Right renal cortex interstitium (tissue), 3 donors: Measurements from ENCODE around the gene ZDHHC5. TPM values are rescaled to one million over a fixed set of nuclear protein-coding genes. Genes with fewer than 3 reads are reported as not detected.
"Not testable (repeated sequence)": the region's sequence is repeated elsewhere in the genome, so short reads cannot be mapped to it uniquely, and the experiment has no call there.

Source experiments
- DNase-seq, 3 donors: peaks; one replicate each; pipeline ENCODE4 v3.0.0-alpha.2; 2013; ENCODE audit warnings: low read depth in 3 of 3, low spot score in 2 of 3
- polyA plus RNA-seq, 3 donors: library from polyadenylated mRNA; unstranded; fragments of 120-200 nt; gene quantifications; one replicate each; pipeline ENCODE4 v1.2.1, GENCODE V29; 2013; ENCODE audit not compliant: insufficient read length in 3 of 3

The ZDHHC5 gene
- polyA plus RNA-seq, 3 donors = 52.3 to 56.7 (median 52.8) TPM

DNA sequence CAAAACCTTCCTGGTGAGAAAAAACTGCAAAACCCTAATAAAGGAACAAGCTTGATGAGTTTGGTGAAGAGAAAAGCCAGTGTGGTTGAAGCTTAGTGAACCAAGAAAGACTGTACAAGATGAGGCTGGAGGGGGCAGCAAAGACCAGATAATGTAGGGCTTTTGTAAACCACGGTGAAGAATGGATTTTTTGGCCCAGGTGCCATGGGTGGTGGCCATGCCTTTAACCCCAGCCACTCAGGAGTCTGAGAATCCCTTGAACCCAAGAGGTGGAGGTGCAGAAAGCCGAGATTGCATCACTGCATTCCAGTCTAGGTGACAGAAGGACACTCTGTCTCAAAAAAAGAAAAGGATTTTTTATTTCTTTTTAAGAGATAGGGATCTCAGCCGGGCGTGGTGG is 5.0 kb upstream of the ZDHHC5 start:
- no peak for DNase-seq

DNA sequence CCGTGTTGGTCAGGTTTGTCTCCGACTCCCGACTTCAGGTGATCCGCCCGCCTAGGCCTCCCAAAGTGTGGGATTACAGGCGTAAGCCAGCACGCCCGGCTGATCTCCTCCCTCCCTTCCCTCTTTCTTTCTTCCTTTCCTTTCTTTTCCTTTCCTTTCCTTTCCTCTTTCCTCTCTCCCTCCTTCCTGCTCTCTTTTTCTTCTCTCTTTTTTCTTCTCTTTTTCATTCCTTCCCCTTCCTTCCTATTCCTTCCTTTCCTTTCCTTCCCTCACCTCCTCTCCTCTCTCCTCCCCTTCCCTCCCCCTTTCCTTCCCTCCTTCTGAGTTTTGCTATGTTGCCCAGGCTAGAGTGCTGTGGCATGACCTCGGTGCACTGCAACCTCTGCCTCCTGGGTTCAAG is 3.9 kb upstream of the ZDHHC5 start:
- DNase-seq = no peak

DNA sequence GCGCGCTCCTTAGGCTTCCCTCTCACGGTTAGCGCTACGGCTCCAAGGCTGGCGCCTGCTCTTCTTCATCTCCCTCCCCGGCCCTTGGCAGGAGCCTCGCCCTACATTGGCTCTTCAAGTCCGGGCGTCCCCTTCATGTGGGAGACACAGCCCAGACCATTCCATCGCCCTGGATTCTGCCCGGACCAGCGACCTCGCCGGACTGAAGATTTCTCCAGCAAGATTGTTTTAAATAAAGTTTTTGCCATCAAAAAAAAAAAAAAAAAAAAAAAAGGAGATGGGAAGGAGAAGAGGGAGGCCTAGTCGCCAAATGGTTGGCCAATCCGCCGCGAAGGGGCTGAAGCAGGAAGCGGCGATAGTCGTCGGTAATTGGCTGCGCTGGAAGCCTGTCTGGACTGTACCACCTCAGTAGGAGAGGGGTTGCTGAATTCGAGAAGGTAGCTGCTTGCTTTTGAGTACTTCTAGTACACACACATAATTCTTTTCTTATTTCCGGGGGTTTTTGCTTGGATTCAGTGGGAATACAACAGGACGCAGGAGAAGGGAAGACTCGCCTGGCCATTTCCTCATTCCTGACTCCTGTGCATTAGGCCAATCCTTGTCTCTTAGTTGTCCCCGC is 688 bp upstream of the ZDHHC5 start:
- peak; percentile 94 to 99 (median 97) for DNase-seq

DNA sequence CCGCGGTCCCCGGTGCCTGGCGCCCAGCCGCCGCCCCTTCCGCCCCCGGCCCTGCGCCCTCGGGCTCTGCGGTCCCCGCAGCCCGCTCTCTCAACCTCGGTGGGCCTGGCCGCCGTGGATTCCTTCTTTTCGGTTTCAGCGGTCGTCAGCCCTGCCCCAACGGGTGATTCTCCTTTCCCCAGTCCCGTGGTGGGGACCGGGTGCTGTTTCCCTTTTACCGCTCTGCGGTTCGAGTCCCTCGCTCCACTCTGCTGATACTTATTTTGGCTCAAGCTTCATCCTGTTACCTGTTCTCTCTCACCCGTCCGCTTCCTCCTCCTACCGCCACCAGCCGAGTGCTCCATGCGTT is 494 bp downstream of the ZDHHC5 start:
- DNase-seq = no peak

DNA sequence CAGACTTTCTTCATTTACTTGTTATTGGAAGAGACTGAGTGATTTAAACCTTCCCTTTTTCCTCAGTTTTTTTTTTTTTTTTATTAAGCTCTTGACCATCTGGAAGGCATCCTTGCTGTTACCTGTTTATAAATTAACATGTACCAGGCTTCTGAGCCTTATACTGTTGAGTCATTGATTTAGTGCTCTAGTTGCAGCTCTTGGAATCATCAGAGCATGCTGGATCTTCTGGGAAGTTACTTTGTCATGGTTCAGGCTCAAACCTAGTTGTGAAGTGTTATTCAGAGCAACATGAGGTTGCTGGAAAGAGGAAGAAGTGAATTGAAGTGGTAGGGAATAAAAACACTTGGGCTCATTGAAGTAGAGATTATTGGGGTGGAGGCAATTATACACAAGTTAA is 6.3 kb downstream of the ZDHHC5 start:
- DNase-seq = no peak

DNA sequence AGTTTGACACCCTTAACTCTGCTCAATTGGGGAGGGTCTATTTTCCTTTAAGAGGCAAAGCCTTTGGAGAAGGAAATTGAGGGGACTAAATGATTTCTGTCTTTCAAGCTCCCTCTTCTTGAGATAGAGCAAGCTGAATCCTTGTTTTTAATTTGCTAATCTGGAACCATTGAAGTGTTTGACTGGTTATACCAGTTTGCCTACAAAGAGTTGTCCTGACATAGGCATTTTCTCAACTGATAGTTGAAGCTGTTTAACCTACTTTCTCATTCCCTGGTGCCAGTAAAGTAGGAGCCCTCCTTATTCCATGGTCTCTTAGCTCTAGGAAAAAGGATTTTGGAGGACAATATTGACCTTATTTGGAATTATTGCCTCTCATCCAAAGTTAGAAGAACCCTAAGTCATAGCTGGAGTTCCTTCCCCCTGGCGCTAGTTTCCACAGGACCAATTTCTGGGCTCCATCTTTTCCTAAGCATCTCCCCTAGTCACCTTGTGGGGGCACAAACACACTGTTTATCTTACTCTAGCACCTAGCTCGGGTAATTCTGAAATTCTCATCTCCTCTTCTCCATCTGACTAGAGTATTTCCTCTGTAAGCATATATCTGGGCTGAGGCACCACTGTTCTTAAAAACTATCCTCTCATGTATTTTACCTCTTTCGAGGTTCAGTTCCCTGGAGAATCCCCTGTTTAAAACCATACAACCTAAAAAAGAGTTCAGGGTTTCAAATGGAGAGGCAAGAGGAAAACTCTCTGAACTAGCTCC is 7.4 kb downstream of the ZDHHC5 start:
- DNase-seq = no peak

DNA sequence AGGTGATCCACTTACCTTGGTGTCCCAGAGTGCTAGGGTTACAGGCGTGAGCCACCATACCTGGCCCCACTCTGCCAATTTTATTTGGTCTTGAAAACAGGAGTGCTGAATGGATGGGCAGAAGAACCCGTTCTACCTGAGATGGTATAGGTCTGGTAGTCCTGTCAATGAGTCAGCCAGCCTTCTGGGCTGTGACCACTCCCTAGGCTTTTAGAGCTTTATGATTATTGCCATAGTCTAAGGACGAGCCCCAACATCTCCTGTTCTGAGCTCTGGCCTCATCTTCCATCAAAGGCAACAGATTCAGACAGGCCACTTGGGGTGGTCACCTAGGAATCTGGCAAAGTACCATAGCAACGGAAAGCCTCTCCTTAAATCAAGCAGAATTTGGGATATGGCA is 11.5 kb downstream of the ZDHHC5 start:
- no peak for DNase-seq

DNA sequence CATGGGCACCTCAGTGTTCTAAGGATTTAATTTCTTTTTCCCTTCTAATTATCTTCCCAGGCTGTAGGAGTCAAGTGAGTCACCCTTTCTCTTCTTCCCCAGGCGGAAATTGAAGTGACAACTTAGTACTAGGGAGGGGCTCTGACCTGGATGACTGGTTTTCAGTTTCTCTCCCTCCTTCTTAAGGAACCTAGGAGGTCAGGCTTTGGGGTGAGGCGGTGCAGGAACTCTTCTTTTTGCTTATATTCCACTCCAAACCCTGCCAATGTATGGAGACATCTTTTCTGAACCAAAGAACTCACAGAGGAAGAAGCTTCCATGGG is 12.6 kb downstream of the ZDHHC5 start:
- no peak for DNase-seq

DNA sequence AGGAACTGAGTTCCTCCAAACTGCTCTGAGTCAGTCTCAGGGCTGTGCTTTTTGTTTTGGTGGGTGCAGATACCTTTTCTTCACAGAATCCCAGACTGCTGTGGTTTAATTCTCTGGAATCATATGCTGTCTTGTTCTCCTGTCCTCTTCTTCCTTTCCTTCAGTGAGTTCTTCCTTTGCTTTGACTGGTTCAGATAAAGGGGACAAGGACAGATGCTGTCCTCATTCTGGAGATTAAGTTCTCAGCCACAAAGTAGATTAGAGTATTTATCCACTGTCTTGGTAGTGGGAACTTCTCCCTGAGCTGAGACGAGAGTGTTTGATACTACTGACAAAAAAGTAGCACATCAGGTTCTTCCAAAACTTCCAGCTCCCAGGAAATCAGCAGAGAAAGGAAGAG is 13.3 kb downstream of the ZDHHC5 start:
- DNase-seq = no peak

DNA sequence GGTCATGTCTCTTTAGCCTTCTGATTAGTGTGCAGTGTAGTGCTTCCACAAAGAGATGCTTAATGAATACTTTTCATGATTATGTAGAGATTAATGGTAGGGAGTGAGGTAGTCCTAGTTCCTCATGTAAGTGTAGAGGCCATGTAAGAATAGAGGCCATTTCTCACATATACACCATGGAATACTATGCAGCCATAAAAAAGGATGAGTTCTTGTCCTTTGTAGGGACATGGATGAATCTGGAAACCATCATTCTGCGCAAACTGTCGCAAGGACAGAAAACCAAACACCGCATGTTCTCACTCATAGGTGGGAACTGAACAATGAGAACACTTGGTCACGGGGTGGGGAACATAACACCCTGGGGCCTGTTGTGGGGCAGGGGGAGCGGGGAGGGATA is 22.6 kb downstream of the ZDHHC5 start:
- not testable (repeated sequence) for DNase-seq

DNA sequence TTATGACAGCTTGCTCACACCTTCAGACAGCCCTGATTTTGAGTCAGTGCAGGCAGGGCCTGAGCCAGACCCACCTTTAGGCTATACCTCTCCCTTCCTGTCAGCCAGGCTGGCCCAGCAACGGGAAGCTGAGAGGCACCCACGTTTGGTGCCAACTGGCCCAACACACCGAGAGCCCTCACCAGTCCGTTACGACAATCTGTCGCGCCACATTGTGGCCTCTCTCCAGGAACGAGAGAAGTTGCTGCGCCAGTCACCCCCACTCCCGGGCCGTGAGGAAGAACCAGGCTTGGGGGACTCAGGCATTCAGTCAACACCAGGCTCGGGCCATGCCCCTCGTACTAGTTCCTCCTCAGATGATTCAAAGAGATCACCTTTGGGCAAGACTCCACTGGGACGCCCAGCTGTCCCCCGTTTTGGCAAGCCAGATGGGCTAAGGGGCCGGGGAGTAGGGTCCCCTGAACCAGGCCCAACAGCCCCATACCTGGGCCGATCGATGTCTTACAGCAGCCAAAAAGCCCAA is 31.0 kb downstream of the ZDHHC5 start:
- DNase-seq = no peak

DNA sequence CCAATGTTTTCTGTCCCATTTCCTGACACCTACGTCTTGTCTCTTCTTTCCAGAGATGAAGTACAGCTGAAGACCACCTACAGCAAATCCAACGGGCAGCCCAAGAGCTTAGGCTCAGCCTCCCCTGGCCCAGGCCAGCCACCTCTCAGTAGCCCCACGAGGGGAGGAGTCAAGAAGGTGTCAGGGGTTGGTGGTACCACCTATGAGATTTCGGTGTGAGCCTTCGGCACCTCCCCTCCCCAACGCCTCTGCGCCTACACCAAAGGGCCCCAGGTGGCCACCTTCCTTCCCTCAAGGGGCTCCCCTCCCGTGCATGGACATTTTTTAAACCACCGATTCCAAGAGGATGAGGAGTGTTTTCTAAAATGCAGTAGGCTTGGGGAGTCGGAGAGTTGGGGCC is 31.9 kb downstream of the ZDHHC5 start:
- DNase-seq = no peak

DNA sequence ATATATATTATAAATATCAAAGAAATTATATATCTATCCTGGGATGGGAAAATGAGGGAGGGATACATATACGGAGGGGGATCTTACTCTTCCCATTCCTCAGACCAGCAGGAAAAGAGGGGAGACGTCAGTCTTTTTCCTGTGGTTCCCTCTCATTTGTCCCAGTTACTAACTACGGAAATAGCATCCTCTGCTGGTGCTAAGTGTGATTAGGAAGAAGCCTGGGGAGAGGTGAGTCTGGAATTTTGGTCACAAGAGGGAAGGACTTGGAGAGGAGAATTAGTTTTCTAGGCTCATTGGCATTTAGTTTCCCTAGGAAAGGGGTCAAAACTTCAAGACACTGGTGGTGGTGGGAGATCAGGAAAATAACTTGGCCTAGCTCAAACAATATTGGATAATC is 32.5 kb downstream of the ZDHHC5 start:
- DNase-seq = no peak

DNA sequence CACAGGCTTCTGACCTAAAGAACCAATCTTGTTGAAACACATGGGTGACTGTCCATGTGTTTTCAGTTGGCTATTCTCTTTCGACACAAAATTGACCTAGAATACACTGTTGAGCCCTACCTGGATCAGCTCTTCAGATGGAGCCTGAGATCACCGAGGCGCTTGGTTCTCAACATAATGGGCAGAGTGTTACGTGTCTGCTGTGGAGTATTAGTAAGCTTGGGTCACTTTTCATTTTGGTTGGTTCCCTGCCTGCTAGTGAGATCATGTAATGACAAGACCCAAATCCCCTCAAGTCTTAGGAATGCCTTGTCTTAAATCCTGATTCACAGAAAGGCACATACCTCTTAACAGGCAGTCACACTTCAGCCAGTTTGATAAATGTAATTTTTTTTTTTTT is 35.4 kb downstream of the ZDHHC5 start:
- no peak for DNase-seq

DNA sequence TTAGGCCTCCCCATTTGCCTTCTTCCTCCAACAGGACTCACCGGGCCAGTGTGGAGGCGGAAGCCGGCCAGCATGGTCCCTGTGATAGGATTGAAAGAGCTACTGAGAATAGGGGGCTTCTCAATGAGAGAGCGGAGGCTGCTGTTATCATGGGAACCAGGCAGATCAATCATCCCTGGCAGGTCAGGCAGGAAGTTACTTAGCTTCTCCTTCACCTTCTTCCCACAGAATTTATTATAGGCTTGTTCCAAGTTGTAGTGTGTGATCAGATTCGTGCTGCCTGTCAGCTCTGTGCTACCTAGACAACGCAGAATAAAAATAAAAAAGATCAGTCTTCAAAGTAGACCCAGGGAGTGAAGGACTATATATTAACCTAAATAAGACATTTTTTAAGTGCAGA is 37.0 kb downstream of the ZDHHC5 start:
- DNase-seq = no peak

DNA sequence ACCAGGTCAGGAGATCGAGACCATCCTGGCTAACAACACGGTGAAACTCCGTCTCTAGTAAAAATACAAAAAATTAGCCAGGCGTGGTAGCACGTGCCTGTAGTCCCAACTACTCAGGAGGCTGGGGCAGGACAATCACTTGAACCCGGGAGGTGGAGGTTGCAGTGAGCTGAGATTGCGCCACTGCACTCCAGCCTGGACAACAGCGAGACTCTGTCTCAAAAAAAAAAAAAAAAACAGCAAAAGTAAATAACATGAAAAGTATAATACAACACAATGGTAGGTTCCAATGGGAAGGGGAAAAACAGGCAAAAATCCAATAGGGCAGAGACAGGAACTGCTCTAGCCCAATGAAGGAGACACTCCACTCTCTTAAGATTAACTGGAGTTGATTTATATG is 37.5 kb downstream of the ZDHHC5 start:
- not testable (repeated sequence) for DNase-seq

DNA sequence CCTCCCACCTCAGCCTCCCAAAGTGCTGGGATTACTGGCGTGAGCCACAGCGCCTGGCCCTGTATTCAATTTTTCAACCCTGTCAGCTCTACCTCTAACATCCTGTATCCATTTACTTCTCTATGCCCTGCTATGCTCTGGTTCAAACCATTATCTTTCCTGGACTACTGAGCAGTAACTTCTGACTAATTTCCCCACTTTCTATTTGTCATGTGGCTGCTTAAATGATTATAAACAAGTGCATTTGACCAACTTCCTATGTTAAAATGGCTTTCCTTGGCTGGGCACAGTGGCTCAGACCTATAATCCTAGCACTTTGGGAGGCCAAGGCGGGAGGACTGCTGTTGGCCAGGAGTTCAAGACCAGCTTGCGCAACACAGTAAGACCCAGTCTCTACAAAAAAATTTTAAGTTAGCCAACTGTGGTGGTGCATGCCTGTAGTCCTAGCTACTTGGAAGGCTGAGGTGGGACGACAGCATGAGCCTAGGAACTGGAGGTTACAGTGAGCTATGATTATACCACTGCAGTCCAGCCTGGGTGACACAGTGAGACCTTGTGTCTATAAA is 42.0 kb downstream of the ZDHHC5 start:
- no peak for DNase-seq

DNA sequence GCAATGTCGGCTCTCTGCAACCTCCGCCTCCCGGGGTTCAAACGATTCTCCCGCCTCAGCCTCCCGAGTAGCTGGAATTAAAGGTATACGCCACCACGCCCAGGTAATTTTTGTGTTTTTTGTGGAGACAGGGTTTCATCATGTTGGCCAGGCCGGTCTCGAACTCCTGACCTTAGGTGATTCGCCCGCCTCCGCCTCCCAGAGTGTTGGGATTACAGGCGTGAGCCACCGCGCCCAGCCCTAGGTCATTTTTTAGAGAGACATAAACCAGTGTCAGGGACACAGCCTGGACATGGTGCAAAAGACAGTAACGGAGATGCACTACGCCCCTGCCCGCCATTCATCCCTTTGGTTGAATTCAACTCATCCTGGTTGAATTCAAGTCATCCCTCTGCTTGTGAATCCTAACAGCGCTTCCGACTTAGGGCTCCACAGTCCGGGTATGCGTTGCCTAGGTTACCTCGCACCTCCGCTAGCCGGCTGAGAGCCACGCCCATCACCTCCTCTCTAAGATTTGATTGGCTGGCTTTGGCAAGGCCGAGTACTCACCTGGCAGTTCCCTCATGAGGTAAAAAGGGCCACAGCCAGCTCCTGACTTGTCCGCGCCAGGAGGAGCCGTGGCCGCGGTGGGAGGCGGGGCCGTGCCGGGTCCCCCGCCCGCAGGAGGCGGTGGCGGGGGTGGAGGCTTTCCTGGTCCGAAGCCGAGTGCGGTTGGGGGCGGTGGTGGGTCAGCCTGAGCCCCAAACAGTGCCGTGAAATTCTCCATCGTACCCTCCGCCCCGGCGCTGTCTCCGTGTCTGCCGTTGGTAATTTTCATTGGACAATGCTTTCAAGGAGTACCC is 43.7 kb downstream of the ZDHHC5 start, which contains the start of gene MED19:
Gene MED19 (minus strand): TSS at position 802 of the 842 bp plus-strand sequence. CDS start 36 bp downstream, at position 766.
- peak; percentile 59 to 76 (median 60) for DNase-seq

DNA sequence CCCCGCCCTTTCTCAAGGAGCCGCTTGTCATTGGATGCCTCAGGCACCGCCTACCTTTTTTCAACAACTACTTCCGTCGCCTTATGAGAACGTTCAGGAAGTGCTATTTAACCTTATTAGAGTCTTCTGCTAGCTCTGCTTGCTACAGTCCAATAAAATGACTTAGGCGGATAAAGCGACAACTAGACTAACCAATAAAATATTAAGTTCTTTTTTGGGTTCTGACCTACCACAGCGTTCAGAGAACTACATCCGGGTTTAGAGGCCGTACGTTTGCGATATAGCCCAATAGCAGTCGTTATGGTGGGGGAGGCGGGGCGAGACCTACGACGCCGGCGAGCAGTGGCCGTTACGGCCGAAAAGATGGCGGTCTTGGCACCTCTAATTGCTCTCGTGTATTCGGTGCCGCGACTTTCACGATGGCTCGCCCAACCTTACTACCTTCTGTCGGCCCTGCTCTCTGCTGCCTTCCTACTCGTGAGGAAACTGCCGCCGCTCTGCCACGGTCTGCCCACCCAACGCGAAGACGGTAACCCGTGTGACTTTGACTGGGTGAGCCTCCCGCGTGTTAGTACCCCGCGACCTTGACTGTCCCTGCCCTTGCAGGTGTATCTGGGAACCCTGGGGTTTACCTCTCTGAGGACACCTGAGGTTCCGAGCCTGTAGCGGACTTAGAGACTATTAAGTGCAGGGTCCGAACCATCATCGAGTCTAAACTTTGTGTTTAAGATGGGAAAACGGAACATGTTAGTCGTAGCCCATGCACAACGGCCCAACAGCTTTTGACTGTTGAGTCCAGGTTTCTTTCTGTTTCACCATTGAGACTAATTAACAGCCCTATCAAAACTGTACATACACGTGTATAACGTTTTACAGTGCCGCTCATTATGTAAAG is 44.6 kb downstream of the ZDHHC5 start, which contains the start of gene TMX2:
Gene TMX2 (plus strand): TSS at position 338 of the 895 bp plus-strand sequence. CDS start 26 bp downstream, at position 364.
- DNase-seq = peak; percentile 97 to 99 (median 98)

DNA sequence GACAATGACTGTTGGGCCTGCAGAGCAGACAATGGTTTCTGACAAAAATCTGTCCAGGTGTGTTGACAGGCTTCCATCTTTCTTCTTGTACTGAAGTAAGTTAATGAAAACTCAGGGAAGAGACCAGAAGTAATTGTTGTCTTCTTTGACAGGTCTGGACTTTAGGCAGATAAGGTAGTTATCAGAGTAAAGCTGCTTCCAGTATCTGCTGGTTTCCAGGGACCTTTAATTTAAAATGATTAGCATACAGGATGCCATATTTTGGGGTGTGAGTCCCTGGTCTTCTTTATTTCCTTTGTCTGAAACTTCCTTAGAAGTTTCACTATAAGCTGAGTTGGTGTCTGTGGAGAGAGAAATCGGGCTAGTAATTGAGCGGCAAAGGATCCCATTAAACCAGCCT is 45.9 kb downstream of the ZDHHC5 start:
- DNase-seq = no peak
